GM19193 (cell line): ENCODE measurements around the gene PTPRR.

Experiments
- POLR2A ChIP-seq: IDR thresholded peaks from 4 replicates; pipeline ENCODE4 v1.6.1; 2011; ENCODE audit not compliant: insufficient read depth, insufficient read length; ENCODE audit errors: extremely low read depth

The PTPRR gene

GRCh38 chr12:70798016-70798783 is 122.3 kb downstream of the PTPRR start:
- TF ChIP-seq POLR2A, result no peak

GRCh38 chr12:70796989-70797388 is 123.5 kb downstream of the PTPRR start:
- no peak for TF ChIP-seq POLR2A

- no peak for TF ChIP-seq POLR2A
These were observed 124.9 kb downstream of the PTPRR start for GRCh38 chr12:70795608-70796007.

- TF ChIP-seq POLR2A, result no peak
These were observed 126.4 kb downstream of the PTPRR start for GRCh38 chr12:70794131-70794530.

GRCh38 chr12:70788774-70789173 is 131.8 kb downstream of the PTPRR start:
- TF ChIP-seq POLR2A, result no peak

GRCh38 chr12:70787612-70788011 is 132.9 kb downstream of the PTPRR start:
- no peak for TF ChIP-seq POLR2A

- TF ChIP-seq POLR2A, result no peak
These were observed 134.6 kb downstream of the PTPRR start for GRCh38 chr12:70785896-70786295.

GRCh38 chr12:70784042-70784668 is 136.4 kb downstream of the PTPRR start:
- no peak for TF ChIP-seq POLR2A

GRCh38 chr12:70783455-70783854 is 137.1 kb downstream of the PTPRR start:
- no peak for TF ChIP-seq POLR2A

GRCh38 chr12:70779250-70779649 is 141.3 kb downstream of the PTPRR start:
- no peak for TF ChIP-seq POLR2A

GRCh38 chr12:70774055-70774454 is 146.5 kb downstream of the PTPRR start:
- TF ChIP-seq POLR2A, result no peak

GRCh38 chr12:70772836-70773235 is 147.7 kb downstream of the PTPRR start:
- no peak for TF ChIP-seq POLR2A

GRCh38 chr12:70771581-70771980 is 149.0 kb downstream of the PTPRR start:
- no peak for TF ChIP-seq POLR2A

GRCh38 chr12:70763666-70764065 is 156.9 kb downstream of the PTPRR start:
- no peak for TF ChIP-seq POLR2A

- no peak for TF ChIP-seq POLR2A
These were observed 158.5 kb downstream of the PTPRR start for GRCh38 chr12:70762000-70762399.
